ENCODE results near the gene IL33. TPM values are rescaled to one million over a fixed set of nuclear protein-coding genes. Genes with fewer than 3 reads are reported as not detected.

IL33 gene
- total RNA-seq, 2 donors from 2014 or later, result 69.7 to 160 TPM

GRCh38 chr9:6184749-6185645, 30.6 kb upstream of the IL33 start:
- Histone ChIP-seq H3K4me3 (no peak overlapping the region), H3K4me1 (ENCODE audit: control insufficient read depth in 1 of 2, low read depth in 2 of 2) (peaks cover 0 to 14% of the 10 kb centered on the region in 2 donors), H3K36me3 (no peaks in the 10 kb centered on the region), H3K27ac (no peak overlapping the region), H3K27me3 (replicated peaks; ENCODE audit: insufficient read depth) (no peaks in the 10 kb centered on the region), H3K9me3 (no peaks in the 10 kb centered on the region)
- no peak for TF ChIP-seq CTCF (IDR thresholded peaks at IDR 0.05)
- DNase-seq (ENCODE audit: low spot score), result no peak
- no peak for ATAC-seq (ENCODE audit: insufficient number of reproducible peaks, low FRiP score, low read depth)

GRCh38 chr9:6186691-6187090, 28.9 kb upstream of the IL33 start:
- DNase-seq (ENCODE audit: low spot score), result no peak
- Histone ChIP-seq H3K4me1 (ENCODE audit: control insufficient read depth in 1 of 2, low read depth in 2 of 2) (peaks cover 0 to 14% of the 10 kb centered on the region in 2 donors), H3K36me3 (no peaks in the 10 kb centered on the region), H3K9me3 (no peaks in the 10 kb centered on the region), H3K27me3 (replicated peaks; ENCODE audit: insufficient read depth) (no peaks in the 10 kb centered on the region), H3K27ac (no peak overlapping the region), H3K4me3 (no peak overlapping the region)
- TF ChIP-seq CTCF (IDR thresholded peaks at IDR 0.05), result no peak
- no peak for ATAC-seq (ENCODE audit: insufficient number of reproducible peaks, low FRiP score, low read depth)

- Histone ChIP-seq H3K27me3 (replicated peaks; ENCODE audit: insufficient read depth) (no peaks in the 10 kb centered on the region), H3K36me3 (no peaks in the 10 kb centered on the region), H3K4me1 (ENCODE audit: control insufficient read depth in 1 of 2, low read depth in 2 of 2) (peaks cover 0 to 14% of the 10 kb centered on the region in 2 donors), H3K4me3 (no peak overlapping the region), H3K9me3 (no peaks in the 10 kb centered on the region), H3K27ac (no peak overlapping the region)
- no peak for DNase-seq (ENCODE audit: low spot score)
- no peak for TF ChIP-seq CTCF (IDR thresholded peaks at IDR 0.05)
- ATAC-seq (ENCODE audit: insufficient number of reproducible peaks, low FRiP score, low read depth), result no peak
Observed at GRCh38 chr9:6187272-6187671, 28.3 kb upstream of the IL33 start.

GRCh38 chr9:6188466-6188865, 27.1 kb upstream of the IL33 start:
- Histone ChIP-seq H3K27me3 (replicated peaks; ENCODE audit: insufficient read depth) (no peaks in the 10 kb centered on the region), H3K36me3 (no peaks in the 10 kb centered on the region), H3K4me1 (ENCODE audit: control insufficient read depth in 1 of 2, low read depth in 2 of 2) (peaks cover 0 to 14% of the 10 kb centered on the region in 2 donors), H3K27ac (no peak overlapping the region), H3K4me3 (no peak overlapping the region), H3K9me3 (no peaks in the 10 kb centered on the region)
- no peak for TF ChIP-seq CTCF (IDR thresholded peaks at IDR 0.05)
- DNase-seq (ENCODE audit: low spot score), result no peak
- no peak for ATAC-seq (ENCODE audit: insufficient number of reproducible peaks, low FRiP score, low read depth)

- ATAC-seq (ENCODE audit: insufficient number of reproducible peaks, low FRiP score, low read depth) (no peak), DNase-seq (ENCODE audit: low spot score) (no peak)
- no peak for TF ChIP-seq CTCF (IDR thresholded peaks at IDR 0.05)
- no peaks in the 10 kb centered on the region for H3K27me3 ChIP-seq (replicated peaks; ENCODE audit: insufficient read depth)
- H3K27ac ChIP-seq, result no peak overlapping the region
- H3K4me1 ChIP-seq (ENCODE audit: control insufficient read depth in 1 of 2, low read depth in 2 of 2), result peaks cover 0 to 14% of the 10 kb centered on the region in 2 donors
- no peak overlapping the region for H3K4me3 ChIP-seq
- no peaks in the 10 kb centered on the region for H3K9me3 ChIP-seq
- H3K36me3 ChIP-seq, result no peaks in the 10 kb centered on the region
Observed at GRCh38 chr9:6188906-6189305, 26.7 kb upstream of the IL33 start.

Data from thoracic aorta (tissue), 2 donors.